Measurements from ENCODE around the gene SLC16A12. TPM values are rescaled to one million over a fixed set of nuclear protein-coding genes. Genes with fewer than 3 reads are reported as not detected.

SLC16A12 gene
- total and polyA plus RNA-seq, 2 donors (not counting 3 experiments of a cell fraction or from before 2014, with no cell fraction given) = not detected

GRCh38 chr10:89576696-89577095, 41.3 kb upstream of the SLC16A12 start:
- no peak for FAIRE-seq

More at GRCh38 chr10:89576696-89577095, 41.3 kb upstream of the SLC16A12 start:
- Histone ChIP-seq H3K27me3 (ENCODE audit: control insufficient read depth in 2 of 2, insufficient read depth in 2 of 2, low read length in 2 of 2) (no peaks in the 10 kb centered on the region), H3K9ac (replicated peaks; ENCODE audit: extremely low read depth, insufficient read depth, low read length) (no peak overlapping the region), H3K79me2 (ENCODE audit: control insufficient read depth, insufficient read depth, low read length) (no peaks in the 10 kb centered on the region), H3K4me2 (ENCODE audit: insufficient read depth, low read length) (no peak overlapping the region), H3K27ac (ENCODE audit: insufficient read depth, low read depth, low read length) (no peak overlapping the region), H3K9me1 (replicated peaks; ENCODE audit: control insufficient read depth, extremely low read depth, insufficient read depth, low read length) (no peaks in the 10 kb centered on the region), H2AFZ (ENCODE audit: low read depth, low read length) (no peak overlapping the region), H4K20me1 (replicated peaks; ENCODE audit: control insufficient read depth, extremely low read depth, insufficient read depth, low read length) (no peaks in the 10 kb centered on the region), H3K36me3 (ENCODE audit: control insufficient read depth in 2 of 2, extremely low read depth in 1 of 2, insufficient read depth in 2 of 2, low read length in 2 of 2) (no peaks in the 10 kb centered on the region), H3K4me1 (ENCODE audit: control insufficient read depth, extremely low read depth, insufficient read depth, low read length) (no peaks in the 10 kb centered on the region), H3K4me3 (replicated peaks in 1 of 3; ENCODE audit: insufficient read depth in 1 of 3, low read depth in 1 of 3, low read length in 3 of 3) (no peak overlapping the region), H3K9me3 (replicated peaks; ENCODE audit: control insufficient read depth, insufficient read depth, low read length) (no peaks in the 10 kb centered on the region)
- ChIA-PET CTCF (no interaction called here), POLR2A (no interaction called here)
- DNase-seq (ENCODE audit: low read depth, low spot score) = no peak
- no TSS peak for BruUV-seq (replicated peaks)
- dilution Hi-C loops (cut with MboI; ENCODE audit: extremely low pct_ligation_motif_present, low sequenced_read_pairs) (no loop called here), intact Hi-C loops (cut with micrococcal nuclease) (no loop called here)
- TF ChIP-seq FOS (IDR thresholded peaks at IDR 0.05; ENCODE audit: borderline replicate concordance, insufficient read depth, low read length) (no peak), GATA2 (IDR thresholded peaks at IDR 0.05; ENCODE audit: insufficient read depth, insufficient read length, low read depth, low read length) (no peak), MYC (IDR thresholded peaks at IDR 0.05; ENCODE audit: low read depth, low read length) (no peak), EZH2 (IDR thresholded peaks at IDR 0.05; ENCODE audit: borderline replicate concordance, low read depth, low read length, severe bottlenecking) (no peak), POLR2AphosphoS5 (IDR thresholded peaks at IDR 0.05; ENCODE audit: insufficient read depth, low read depth, low read length) (no peak), JUN (IDR thresholded peaks at IDR 0.05; ENCODE audit: borderline replicate concordance, insufficient read depth, insufficient read length, low read depth) (no peak), POLR2A (IDR thresholded peaks at IDR 0.05; ENCODE audit: low read depth, low read length) (no peak)
- TF ChIP-seq, protein P1, sequence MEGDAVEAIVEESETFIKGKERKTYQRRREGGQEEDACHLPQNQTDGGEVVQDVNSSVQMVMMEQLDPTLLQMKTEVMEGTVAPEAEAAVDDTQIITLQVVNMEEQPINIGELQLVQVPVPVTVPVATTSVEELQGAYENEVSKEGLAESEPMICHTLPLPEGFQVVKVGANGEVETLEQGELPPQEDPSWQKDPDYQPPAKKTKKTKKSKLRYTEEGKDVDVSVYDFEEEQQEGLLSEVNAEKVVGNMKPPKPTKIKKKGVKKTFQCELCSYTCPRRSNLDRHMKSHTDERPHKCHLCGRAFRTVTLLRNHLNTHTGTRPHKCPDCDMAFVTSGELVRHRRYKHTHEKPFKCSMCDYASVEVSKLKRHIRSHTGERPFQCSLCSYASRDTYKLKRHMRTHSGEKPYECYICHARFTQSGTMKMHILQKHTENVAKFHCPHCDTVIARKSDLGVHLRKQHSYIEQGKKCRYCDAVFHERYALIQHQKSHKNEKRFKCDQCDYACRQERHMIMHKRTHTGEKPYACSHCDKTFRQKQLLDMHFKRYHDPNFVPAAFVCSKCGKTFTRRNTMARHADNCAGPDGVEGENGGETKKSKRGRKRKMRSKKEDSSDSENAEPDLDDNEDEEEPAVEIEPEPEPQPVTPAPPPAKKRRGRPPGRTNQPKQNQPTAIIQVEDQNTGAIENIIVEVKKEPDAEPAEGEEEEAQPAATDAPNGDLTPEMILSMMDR (IDR thresholded peaks at IDR 0.05; ENCODE audit: extremely low read depth in 1 of 2, insufficient read depth in 1 of 2, low read depth in 1 of 2, low read length in 2 of 2) = no peak
- TF ChIP-seq, protein P2, sequence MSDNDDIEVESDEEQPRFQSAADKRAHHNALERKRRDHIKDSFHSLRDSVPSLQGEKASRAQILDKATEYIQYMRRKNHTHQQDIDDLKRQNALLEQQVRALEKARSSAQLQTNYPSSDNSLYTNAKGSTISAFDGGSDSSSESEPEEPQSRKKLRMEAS (IDR thresholded peaks at IDR 0.05; ENCODE audit: insufficient read depth, insufficient read length) = no peak

Measured in endothelial cell of umbilical vein (primary cell).